Brain microvascular endothelial cell (primary cell): ENCODE measurements around the gene EXOSC9.

ENCODE experiments used
- DNase-seq: peaks from one replicate; pipeline ENCODE4 v3.0.0-alpha.2; 2020
- H3K27ac ChIP-seq: fragments of 250-450 bp; sonication (Bioruptor Pico); 2 replicates; pipeline ENCODE4 v1.5.1; 2020; ENCODE audit warnings: mild to moderate bottlenecking, moderate library complexity
- H3K27me3 ChIP-seq: fragments of 250-450 bp; sonication (Bioruptor Pico); replicated peaks from 2 replicates; pipeline ENCODE4 v1.5.1; 2020; ENCODE audit warnings: mild to moderate bottlenecking
- H3K36me3 ChIP-seq: fragments of 250-450 bp; sonication (Bioruptor Pico); replicated peaks from 2 replicates; pipeline ENCODE4 v1.5.1; 2020; ENCODE audit warnings: mild to moderate bottlenecking
- H3K4me3 ChIP-seq: 2 replicates; pipeline ENCODE4 v1.5.1; 2011; ENCODE audit warnings: low read depth, mild to moderate bottlenecking, control low read depth, low read length, moderate library complexity
- CTCF ChIP-seq: IDR thresholded peaks from 2 replicates; pipeline ENCODE4 v1.5.1; 2011; ENCODE audit warnings: low read depth, mild to moderate bottlenecking, moderate library complexity, low read length, control low read depth, inconsistent platforms; ENCODE audit errors: missing control alignments
- in situ Hi-C: cut with HindIII; loops from 2 replicates; pipeline ENCODE4 v1.10.0; 2017; ENCODE audit warnings: low sequenced_read_pairs, low pct_ligation_motif_present

The EXOSC9 gene

GRCh38 chr4:121822796-121823504 lies 21.8 kb downstream of the EXOSC9 start:
- in situ Hi-C loops: no loop called here
- H3K27ac ChIP-seq: peak overlapping the region; percentile 21
- peak; percentile 24 for DNase-seq

GRCh38 chr4:121823505-121824170 lies 22.5 kb downstream of the EXOSC9 start, which contains the start of gene CCNA2:
TSS of gene CCNA2 (minus strand) at chr4:121823883. CDS start at chr4:121823628, 255 bp downstream.
- H3K27me3 ChIP-seq: no peaks in the 10 kb centered on the region
- no peak for TF ChIP-seq CTCF
- peak within 1 kb of the TSS; percentile 61 for H3K27ac ChIP-seq
- H3K4me3 ChIP-seq: peak within 1 kb of the TSS; percentile 87
- in situ Hi-C loops: no loop called here
- peak; percentile 96 for DNase-seq
- H3K36me3 ChIP-seq: peaks cover 7% of the 10 kb centered on the region

More at GRCh38 chr4:121822796-121823504, 21.8 kb downstream of the EXOSC9 start:
- H3K27me3 ChIP-seq: no peaks in the 10 kb centered on the region
- H3K4me3 ChIP-seq: peak overlapping the region; percentile 87
- peak; percentile 40 for TF ChIP-seq CTCF
- peaks cover 8% of the 10 kb centered on the region for H3K36me3 ChIP-seq

- DNase-seq: no peak
- in situ Hi-C loops: no loop called here
- Histone ChIP-seq H3K27ac (peak overlapping the region; percentile 61), H3K27me3 (no peaks in the 10 kb centered on the region), H3K36me3 (peaks cover 2% of the 10 kb centered on the region), H3K4me3 (peak overlapping the region; percentile 87)
- no peak for TF ChIP-seq CTCF
Measured at GRCh38 chr4:121824171-121824527, 23.0 kb downstream of the EXOSC9 start.

GRCh38 chr4:121824950-121825349 lies 23.8 kb downstream of the EXOSC9 start:
- no peak for TF ChIP-seq CTCF
- no peak for DNase-seq
- Histone ChIP-seq H3K36me3 (peaks cover under 1% of the 10 kb centered on the region), H3K27ac (no peak overlapping the region), H3K27me3 (no peaks in the 10 kb centered on the region), H3K4me3 (no peak overlapping the region)
- in situ Hi-C loops: no loop called here

GRCh38 chr4:121827853-121828252 lies 26.7 kb downstream of the EXOSC9 start:
- Histone ChIP-seq H3K27ac (no peak overlapping the region), H3K27me3 (no peaks in the 10 kb centered on the region), H3K36me3 (peaks cover 5% of the 10 kb centered on the region), H3K4me3 (no peak overlapping the region)
- TF ChIP-seq CTCF: no peak
- in situ Hi-C loops: no loop called here
- no peak for DNase-seq
